PFSK-1 (cell line): Measurements from ENCODE around the gene SMOC2.

Experiments used
- POLR2AphosphoS5 ChIP-seq: IDR thresholded peaks from 2 replicates; pipeline ENCODE4 v1.6.1; 2012; ENCODE audit warnings: low read depth, mild to moderate bottlenecking, control low read depth, low read length, moderate library complexity
- SIN3A ChIP-seq: IDR thresholded peaks from 2 replicates; pipeline ENCODE4 v1.6.1; 2012; ENCODE audit warnings: mild to moderate bottlenecking, low read length, moderate library complexity, borderline replicate concordance; ENCODE audit not compliant: insufficient read depth
- TAF1 ChIP-seq: IDR thresholded peaks from 2 replicates; pipeline ENCODE4 v1.6.1; 2012; ENCODE audit warnings: low read length, control low read depth, borderline replicate concordance; ENCODE audit not compliant: insufficient read depth
- TF ChIP-seq, protein P1 (sequence below), 2 experiments: IDR thresholded peaks; 2 replicates each; pipeline versions ENCODE4 v1.6.1 to v1.8.0; 2011 to 2012; ENCODE audit warnings: low read depth in 2 of 2, low read length in 2 of 2, control low read depth in 1 of 2, inconsistent platforms in 1 of 2, mild to moderate bottlenecking in 1 of 2, moderate library complexity in 1 of 2; ENCODE audit not compliant: insufficient read depth in 1 of 2

DNA sequence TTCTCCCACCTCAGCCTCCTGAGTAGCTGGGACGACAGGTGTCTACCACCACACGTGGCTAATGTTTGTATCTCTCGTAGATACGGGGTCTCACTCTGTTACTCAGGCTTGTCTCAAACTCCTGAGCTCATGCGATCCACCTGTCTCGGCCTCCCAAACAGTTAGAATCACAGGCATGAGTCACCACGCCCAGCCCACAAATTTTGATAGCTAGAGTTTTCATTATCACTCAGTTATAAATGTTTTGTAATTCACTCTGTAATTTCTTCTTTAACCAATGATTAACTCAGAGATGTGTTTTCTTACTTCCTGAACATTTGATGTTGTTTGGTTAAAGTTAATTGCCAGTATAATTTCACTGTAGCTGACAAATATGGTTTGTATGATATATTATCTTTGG is 249.3 kb downstream of the SMOC2 start:
- no peak for TF ChIP-seq POLR2AphosphoS5
- TF ChIP-seq, protein P1, sequence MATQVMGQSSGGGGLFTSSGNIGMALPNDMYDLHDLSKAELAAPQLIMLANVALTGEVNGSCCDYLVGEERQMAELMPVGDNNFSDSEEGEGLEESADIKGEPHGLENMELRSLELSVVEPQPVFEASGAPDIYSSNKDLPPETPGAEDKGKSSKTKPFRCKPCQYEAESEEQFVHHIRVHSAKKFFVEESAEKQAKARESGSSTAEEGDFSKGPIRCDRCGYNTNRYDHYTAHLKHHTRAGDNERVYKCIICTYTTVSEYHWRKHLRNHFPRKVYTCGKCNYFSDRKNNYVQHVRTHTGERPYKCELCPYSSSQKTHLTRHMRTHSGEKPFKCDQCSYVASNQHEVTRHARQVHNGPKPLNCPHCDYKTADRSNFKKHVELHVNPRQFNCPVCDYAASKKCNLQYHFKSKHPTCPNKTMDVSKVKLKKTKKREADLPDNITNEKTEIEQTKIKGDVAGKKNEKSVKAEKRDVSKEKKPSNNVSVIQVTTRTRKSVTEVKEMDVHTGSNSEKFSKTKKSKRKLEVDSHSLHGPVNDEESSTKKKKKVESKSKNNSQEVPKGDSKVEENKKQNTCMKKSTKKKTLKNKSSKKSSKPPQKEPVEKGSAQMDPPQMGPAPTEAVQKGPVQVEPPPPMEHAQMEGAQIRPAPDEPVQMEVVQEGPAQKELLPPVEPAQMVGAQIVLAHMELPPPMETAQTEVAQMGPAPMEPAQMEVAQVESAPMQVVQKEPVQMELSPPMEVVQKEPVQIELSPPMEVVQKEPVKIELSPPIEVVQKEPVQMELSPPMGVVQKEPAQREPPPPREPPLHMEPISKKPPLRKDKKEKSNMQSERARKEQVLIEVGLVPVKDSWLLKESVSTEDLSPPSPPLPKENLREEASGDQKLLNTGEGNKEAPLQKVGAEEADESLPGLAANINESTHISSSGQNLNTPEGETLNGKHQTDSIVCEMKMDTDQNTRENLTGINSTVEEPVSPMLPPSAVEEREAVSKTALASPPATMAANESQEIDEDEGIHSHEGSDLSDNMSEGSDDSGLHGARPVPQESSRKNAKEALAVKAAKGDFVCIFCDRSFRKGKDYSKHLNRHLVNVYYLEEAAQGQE (IDR thresholded peaks at IDR 0.05; ENCODE audit: insufficient read depth in 1 of 2, low read depth in 2 of 2, low read length in 2 of 2): no peak
- TF ChIP-seq SIN3A: no peak
- TF ChIP-seq TAF1: no peak
